Stimulated activated CD4-positive, alpha-beta T cell treated with anti-CD3 and anti-CD28 coated beads, Interleukin-2, amount 100 ng/mL, for 4 hours (primary cell): ENCODE measurements around the gene CCDC12.

Source experiments
- DNase-seq: peaks from one replicate; pipeline ENCODE4 v3.0.0-alpha.2; 2020; ENCODE audit warnings: low read depth

CCDC12 gene

DNA sequence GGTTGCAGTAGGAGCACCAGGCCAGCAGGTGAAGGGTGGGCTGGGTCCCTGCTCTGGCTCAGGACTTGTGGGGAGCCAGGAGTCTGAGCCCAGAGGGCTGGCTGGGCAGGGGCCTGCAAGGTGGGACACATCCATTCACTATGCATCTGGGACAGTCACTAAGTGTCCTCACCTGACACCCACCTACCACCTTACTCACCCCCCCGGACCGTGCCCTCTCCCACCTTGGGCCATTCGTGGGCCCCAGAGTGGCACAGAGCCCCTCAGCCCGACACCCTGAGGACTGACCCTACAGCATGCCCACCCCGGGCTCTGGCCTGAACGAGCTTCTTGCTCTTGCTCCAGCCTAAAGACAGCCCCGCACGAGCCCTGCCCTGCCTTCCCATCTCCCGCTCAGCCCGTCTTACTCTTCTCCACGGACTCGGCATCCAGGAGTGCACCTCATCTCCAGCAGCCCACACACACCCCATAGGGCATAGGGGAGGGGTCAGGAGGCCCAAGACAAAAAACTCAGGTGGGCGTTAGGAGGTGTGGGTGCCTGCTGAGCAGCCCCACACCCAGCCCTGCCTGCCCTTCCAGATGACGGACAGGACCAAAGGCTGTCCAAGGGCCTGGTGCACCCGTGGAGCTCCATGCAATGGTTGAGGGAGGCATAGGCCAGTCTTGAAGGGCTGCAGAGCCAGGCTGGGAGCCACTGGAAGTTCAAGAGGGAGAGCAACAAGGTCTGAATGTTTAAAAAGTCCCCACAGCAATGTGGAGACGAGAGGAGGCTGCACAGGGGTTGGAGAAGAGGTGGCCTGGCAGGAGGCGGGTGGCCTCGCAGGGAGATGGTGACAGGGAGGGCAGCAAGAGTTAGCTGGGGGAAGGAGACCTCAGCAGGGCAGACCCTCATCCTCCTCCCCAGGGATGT, 72.0 kb downstream of the CCDC12 start:
- DNase-seq, result no peak

DNA sequence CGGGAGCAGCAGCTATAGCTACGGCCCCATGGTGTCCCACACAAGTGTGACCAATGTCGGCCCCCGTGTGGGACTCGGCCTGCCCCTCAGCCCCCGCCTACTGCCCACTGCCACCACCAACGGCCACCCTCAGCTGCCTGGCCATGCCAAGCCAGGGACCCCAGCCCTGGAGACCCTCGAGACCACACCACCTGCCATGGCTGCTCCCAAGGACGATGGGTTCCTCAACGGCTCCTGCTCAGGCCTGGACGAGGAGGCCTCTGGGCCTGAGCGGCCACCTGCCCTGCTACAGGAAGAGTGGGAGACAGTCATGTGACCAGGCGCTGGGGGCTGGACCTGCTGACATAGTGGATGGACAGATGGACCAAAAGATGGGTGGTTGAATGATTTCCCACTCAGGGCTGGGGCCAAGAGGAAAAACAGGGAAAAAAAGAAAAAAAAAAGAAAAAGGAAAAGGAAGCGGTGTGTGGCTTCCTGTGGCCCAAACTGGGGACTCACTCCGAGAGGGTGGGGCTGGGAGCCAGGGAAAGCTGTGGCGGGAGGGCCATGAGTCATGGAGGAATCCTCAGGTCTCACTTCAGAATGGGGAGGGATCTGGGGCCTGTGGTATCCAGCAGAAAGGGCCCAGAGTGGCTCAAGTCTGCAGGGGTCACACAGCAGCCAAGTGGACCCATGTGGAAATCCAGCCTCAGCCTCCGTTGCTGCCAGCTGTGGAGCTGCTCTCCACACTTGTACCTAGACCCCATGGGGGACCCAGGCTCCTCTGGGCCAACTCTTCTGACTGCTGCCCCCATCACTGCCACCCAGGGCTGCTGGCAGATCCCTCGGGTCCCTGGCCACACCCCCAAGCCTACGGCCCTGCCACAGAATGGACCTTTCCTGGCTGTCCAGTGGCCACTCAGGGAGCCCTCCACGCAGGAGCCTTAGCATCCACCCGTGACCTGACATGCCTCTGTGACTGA, 72.9 kb downstream of the CCDC12 start:
- DNase-seq, result no peak

DNA sequence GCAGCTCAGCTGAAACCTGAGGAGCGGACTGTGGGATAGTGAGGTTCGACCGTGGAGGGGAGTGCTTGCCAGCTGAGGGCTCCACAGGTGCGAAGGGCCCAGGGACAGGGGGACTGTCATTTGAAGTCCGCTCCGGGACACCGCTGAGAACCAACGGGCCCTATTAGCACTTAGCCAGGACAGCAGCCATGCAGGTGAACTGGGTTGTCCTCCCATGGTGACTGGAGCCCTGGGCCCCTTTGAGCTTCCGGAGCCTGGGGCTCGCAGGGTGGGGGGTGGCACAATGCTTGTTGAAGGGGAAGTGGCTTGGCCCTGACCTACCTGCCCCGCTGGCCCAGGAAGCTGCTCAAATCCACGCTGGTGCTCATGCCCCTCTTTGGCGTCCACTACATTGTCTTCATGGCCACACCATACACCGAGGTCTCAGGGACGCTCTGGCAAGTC, 74.3 kb downstream of the CCDC12 start:
- no peak for DNase-seq

DNA sequence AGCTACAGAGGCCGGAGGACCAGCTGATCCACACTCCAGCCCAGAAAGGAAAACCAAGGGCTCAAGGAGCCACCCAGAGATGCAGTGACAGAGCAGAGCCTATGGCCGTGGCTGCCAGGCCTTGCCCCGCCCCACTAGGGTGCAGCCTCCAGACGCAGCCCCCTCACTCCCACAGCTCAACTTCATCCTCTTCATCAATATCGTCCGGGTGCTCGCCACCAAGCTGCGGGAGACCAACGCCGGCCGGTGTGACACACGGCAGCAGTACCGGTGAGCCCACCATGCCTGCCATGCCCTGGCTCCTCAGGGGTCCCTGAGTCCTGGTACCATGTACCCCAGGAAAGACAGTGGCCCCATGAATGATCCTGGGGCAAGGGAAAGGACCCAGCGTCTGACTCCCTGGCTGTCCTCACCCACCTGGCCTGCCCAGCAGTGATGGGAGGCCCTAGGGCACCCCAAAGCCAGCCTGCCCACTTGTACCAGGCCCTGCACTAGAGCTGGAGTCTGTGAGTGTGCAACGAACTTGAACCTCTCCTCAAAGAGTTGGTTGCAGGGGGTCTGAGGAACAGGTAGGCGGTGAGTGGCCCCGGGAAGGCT, 74.9 kb downstream of the CCDC12 start:
- DNase-seq, result no peak

DNA sequence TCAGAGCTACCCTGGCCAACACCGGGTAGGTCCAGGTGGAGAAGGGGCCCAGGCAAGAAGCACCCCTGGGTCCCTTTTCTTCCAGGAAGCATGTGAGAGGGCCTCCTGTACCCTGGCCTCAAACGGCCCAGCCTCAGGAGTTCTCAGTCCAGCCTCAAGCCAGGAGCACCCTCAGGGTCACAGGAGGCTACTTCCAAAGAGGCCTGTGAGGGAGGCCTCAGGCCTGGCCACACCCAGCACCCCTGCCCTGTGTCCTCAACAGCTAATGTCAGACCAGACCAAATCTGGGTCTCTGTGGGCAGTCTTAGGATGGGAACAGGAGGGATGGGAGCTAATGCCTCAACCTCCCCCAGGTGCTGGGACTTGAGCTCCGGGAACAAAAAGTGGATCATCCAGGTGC, 75.5 kb downstream of the CCDC12 start:
- no peak for DNase-seq

DNA sequence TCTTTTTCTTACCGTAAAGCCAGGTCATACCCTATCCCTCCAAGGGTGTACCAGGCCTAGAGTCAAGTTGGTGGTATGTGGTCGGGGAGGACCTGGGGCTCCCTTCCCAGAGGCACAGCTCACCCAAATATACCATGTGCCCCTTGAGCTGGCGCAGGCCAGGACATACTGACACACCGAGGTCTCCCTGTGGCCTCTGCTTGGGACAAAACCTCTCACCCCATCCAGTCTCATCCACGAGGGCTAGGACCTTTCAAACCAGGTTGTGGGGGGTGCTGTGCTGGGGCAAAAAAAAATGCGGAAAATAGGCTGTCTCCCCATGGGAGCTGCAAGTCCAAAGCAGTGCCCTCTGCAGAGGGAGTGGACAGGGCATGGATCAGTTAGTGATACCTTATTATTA, 76.2 kb downstream of the CCDC12 start:
- DNase-seq, result no peak

DNA sequence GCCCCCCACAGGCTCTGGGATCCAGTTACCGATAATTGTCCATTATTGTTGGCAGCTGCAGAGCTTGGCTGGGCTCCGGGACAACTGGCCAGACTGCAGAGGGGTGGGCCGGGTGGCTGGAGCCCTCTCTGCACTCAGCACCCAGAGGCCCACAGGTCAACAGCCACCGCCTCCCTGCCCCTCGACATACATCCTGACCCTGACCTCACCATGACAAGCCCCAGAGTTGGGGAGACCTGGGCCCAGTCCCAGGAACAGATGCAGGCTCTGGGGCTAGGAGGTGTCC, 76.6 kb downstream of the CCDC12 start:
- DNase-seq, result no peak

DNA sequence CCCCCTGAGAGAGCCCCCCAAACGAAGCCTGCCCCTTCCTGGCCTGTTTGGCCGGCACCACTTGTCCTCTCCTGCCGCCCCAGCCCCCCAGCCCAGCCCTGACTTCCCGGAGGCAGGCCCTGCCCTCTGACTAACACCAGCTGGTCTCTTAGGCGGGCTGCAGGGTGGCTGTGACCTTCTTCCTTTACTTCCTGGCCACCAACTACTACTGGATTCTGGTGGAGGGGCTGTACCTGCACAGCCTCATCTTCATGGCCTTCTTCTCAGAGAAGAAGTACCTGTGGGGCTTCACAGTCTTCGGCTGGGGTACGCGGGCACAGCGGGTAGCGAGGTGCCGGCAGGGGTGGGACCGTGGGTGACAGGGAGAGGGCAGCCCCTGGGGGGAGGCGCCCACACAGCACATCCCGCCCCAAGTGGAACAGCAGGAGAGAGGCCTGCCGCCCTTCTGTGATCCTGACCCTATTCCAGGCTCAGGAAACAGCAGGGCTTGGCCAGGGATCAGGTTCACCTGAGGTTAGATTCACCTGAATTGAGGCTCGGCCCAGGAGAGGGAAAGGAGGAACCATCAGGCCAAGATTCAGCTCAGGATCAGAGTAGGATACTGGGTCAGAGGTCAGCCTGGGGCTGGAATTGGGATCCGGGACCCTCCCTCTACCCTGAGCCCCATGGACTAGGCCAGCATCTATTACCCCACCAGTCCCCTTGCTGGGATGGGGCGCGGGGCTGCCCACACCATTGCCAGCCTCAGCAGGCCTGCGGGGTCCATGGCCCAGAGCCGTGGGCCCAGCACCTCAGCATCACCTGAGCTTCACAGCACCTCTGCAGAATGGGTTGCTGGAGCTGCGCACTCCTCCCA, 77.2 kb downstream of the CCDC12 start:
- no peak for DNase-seq

DNA sequence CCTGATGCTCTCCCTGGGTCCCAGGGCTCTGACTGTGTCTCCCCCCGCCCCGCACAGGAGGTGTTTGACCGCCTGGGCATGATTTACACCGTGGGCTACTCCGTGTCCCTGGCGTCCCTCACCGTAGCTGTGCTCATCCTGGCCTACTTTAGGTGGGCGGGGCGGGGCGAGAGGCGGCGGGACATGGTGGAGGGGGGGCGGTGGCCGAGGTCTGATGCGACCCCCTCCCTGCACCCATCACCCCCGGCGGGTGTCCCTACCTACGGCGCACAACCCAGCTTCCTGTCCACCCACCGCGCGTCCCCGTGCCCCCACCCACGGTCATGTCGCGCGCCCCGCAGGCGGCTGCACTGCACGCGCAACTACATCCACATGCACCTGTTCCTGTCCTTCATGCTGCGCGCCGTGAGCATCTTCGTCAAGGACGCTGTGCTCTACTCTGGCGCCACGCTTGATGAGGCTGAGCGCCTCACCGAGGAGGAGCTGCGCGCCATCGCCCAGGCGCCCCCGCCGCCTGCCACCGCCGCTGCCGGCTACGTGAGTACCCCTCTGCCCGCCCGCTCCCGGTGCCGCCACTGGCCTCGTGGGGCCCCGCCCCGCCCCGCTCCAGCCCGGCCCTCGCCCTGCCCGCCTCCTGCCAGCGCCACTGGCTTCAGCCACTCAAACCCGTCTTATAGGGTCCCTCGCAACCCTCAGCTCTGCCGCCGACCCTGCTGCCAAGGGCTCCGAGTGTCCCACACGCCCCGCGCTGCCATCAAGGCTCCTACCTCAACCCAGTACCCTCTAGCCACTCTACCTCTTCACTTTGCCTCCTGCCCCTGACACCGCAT, 78.0 kb downstream of the CCDC12 start:
- DNase-seq, result no peak

DNA sequence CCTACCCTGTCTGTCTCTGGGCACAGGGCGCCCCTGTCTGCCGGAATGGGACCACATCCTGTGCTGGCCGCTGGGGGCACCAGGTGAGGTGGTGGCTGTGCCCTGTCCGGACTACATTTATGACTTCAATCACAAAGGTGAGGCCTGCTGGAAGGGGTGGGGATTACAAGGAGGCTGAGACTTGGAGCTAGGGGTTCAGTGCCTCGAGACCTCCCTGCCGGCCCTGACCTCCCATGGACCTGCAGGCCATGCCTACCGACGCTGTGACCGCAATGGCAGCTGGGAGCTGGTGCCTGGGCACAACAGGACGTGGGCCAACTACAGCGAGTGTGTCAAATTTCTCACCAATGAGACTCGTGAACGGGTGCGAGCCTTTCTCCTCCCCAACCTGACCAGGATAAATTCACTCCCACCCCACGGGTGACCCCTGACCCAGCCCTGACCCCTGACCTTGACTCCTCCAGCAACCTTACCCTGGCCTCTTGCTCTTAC, 78.7 kb downstream of the CCDC12 start:
- DNase-seq, result no peak

DNA sequence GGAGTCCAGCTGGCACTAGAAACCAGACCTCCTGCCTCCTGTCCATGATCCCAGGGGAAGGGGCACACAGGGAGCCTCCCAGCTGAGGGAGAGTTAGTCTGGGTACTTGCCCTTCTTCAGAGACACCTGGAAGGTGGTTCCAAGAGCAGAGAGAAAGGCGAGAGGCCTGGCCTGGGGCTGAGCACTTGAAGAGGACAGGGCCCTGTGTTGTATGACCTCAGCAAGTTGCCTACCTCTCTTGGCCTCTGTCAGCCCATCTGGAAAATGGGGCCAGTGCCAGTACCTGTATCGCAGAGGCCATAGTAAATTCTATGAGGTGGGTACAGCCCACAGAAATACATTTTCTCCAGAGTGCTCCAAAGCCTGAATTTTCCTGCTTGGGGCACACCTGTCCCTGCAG, 79.5 kb downstream of the CCDC12 start:
- no peak for DNase-seq

DNA sequence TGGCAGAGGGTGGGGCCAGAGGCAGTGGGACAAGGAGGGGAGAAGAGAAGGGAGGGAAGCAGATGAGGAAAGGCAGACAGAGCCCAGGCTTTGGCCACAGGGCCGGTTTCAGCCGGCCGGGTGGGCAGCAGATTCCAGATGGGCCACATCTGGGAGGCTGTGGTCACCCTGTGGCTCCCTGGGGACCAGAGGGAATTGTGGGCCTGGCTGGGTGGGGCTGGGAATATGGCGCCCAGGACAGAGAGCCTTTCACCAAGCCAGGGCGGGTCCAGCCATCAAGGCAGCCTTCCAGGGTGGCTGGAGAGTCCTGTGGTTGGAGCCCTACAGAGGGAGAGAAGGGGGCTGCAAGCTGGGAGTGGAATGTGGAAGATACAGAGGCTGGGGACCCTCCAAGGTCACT, 80.2 kb downstream of the CCDC12 start:
- no peak for DNase-seq

DNA sequence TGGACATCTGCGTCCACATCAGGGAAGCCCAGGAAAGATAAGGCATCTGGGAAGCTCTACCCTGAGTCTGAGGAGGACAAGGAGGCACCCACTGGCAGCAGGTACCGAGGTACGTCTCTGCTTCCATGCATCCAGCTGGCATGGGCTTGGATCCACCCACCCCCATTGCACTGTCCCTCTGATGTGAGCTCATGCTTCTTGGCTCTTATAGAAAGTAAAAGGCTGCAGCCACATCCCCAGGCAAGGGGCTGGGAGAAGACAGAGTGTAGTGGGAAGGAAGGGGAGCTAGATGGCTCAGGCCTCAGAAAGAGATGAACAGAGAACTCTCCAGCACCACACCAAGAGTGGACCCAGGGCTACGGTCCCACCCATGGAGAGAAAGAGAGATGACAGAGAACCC, 80.8 kb downstream of the CCDC12 start:
- DNase-seq, result no peak

DNA sequence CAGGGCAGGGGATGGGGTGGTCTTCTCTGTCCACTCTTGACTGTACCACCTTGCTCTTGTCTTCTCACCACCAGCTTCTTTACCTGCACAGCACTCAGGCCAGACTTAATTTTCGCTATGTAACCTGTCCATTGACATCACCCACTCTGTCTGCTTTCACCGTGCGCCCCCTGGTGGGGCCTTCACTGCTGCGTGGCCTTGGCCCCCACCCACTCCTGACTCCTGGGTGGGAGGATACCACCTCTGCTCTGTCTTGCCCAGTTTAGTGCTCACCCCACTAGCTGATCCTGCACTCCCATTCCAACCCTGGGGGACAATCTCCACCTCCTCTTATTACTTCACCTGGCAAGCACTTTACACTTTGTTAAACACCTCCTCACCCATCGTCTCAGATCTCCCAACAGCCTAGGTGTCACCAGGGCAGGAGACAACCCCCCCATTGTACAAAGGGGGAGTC, 81.3 kb downstream of the CCDC12 start:
- peak; percentile 72 for DNase-seq

DNA sequence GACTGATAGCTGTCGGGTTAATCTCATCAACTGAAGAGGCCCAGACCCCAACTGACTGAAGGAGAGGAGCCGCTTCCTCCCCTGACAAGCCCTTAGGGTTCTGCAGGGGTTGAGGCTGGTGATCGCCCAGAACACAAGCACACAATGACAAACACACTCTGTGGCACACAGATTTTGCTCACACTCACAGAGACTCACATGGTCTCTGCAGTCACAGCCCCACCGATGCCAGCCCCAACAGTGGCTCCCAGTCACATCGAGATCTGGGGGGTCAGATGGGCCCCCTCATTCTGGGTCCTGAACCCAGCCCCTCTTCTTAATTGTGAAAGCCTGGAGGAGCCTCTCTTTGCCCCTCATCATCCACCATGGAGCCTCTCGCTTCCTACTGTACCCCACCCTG, 82.3 kb downstream of the CCDC12 start:
- no peak for DNase-seq

DNA sequence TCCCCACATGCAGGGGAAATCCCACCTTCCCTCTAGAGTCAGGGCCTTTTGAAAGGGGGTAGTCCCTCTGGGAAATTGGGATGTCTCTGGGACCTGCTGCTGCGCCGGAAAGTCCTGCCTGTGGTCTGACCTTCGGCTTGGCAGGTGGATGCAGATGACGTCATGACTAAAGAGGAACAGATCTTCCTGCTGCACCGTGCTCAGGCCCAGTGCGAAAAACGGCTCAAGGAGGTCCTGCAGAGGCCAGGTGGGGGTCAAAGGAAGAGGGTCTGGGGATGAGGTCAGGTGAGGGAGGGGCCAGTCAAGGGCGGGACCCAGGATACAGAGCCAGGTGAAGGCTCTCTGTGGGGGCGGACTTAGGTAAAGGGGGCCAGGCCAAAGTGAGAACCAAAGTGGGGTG, 82.8 kb downstream of the CCDC12 start:
- no peak for DNase-seq

DNA sequence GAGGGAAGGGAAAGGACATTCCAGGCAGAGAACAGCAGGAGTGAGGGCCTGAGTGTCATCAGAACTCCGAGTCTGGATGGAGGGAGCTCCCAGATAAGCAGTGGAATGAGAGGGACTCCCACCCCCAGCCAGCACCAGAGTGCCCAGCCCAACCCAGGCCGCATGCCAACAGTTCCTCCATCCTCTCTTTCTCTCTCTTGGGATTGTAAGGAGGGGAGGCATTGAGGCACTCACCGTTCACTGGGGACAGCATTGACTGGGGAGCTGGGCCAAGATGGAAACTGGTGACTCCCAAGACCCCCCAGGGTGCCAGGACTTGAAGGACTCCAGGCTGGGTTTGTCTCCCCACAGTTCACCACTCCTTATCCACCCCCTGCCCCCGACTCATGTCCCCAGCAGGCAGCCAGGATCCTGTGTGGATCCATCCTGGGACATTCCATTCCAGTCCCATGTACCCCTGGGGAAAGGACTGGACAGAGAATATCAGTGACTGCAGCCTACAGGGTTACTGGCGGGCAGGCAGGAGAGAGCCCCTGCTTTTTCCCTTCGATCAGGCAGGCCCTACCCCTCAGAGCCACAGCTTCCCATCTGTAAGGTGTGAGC, 83.3 kb downstream of the CCDC12 start:
- no peak for DNase-seq

DNA sequence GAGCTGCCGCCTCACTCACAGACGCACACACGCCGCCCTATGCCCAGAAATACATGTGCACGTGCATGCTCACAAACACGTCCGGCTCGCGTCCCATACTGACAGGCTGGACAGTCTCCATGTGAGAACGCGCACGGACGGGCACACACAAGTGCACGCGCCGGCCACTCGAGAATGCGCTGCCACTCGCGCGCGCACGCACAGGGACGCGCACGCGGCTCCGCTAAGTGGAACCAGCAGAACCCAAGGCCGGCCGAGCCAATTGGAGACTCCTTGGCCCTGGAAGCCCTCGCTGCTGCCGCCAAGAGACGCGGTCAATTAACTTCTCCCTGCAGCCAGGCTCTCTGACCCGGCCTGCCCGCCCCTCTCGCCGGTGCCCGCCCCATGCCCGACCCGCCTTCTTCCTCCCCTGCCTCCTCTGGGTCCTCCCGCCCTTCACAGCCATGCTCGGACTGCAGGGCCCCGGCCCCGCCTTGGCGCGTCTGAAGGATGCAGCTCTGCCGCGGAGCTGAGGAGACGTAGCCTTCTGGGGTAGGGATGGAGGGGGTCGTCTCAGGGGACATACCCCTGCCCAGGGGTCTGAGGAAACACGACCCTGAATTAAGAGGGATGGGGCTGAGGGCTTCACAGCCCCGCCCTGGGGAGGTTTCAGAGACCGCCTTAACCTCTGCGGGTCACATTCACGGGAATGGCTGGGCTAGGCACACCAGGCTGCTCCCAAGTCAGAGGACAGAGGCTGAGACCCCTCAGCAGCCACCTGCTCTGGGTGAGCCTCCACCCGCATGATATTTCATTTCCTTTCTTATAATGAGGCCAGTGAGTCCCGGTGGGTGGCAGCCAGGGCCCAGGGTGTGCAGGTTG, 84.0 kb downstream of the CCDC12 start:
- DNase-seq, result no peak

DNA sequence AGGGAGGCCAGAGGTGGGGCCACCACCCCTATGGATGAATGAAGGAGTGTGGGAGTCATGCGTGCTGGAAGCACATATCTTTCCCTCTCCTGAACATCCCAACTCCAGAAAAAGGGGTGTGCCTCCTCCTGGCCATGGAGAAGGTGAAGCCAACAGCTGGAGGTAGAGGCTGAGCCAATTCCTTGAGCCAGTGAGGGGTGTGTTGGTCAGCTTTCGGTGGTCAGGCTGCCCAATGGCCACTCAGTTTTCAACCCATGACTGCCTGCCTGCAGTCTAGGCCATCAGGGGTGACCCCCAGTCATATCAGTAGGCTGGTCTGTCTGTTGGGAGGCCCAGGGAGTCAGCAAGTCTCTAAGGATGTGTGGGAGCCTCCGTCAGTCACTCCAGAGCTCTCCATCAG, 85.4 kb downstream of the CCDC12 start:
- DNase-seq, result no peak
